ENCODE measurements around the gene OR2Z1.

GRCh38 chr19:8678244-8678807 lies 43.1 kb upstream of the OR2Z1 start:
- TF ChIP-seq CTCF (IDR thresholded peaks at IDR 0.05 in 2 of 3, conservative IDR thresholded peaks at IDR 0.05 in 1 of 3; ENCODE audit: borderline replicate concordance in 1 of 3, insufficient read depth in 1 of 3, low read depth in 2 of 3, low read length in 2 of 3) (no peak), EZH2 (IDR thresholded peaks at IDR 0.05) (no peak), ZFX (IDR thresholded peaks at IDR 0.05) (no peak), POLR2AphosphoS5 (IDR thresholded peaks at IDR 0.05; ENCODE audit: low read depth, low read length) (no peak), POLR2A (IDR thresholded peaks at IDR 0.05; ENCODE audit: borderline replicate concordance, extremely low read depth, insufficient read depth, insufficient read length) (no peak), YY1 (IDR thresholded peaks at IDR 0.05; ENCODE audit: extremely low read depth, insufficient replicate concordance, low read depth, low read length) (no peak), EGR1 (IDR thresholded peaks at IDR 0.05; ENCODE audit: low read depth) (no peak)

All from HCT116 (cell line).